Parathyroid adenoma (tissue), 2 donors: Measurements from ENCODE around the gene ASB2.

ENCODE experiments used
- H2AFZ ChIP-seq: fragments of 300-600 bp; sonication (generic); one replicate; pipeline ENCODE4 v1.7.0; 2017; ENCODE audit warnings: antibody characterized with exemption, mild to moderate bottlenecking
- H3K27ac ChIP-seq: fragments of 300-600 bp; sonication (generic); one replicate; pipeline ENCODE4 v1.7.0; 2017
- H3K27me3 ChIP-seq: fragments of 300-600 bp; sonication (generic); one replicate; pipeline ENCODE4 v1.7.0; 2017; ENCODE audit warnings: low read length; ENCODE audit not compliant: control insufficient read depth, insufficient read depth
- H3K36me3 ChIP-seq: fragments of 300-600 bp; sonication (generic); one replicate; pipeline ENCODE4 v1.7.0; 2017; ENCODE audit warnings: low read length; ENCODE audit not compliant: control insufficient read depth, insufficient read depth
- H3K4me1 ChIP-seq: fragments of 300-600 bp; sonication (generic); one replicate; pipeline ENCODE4 v1.7.0; 2017; ENCODE audit warnings: control low read depth
- H3K4me2 ChIP-seq: fragments of 300-600 bp; sonication (generic); one replicate; pipeline ENCODE4 v1.7.0; 2017; ENCODE audit warnings: low read length
- H3K4me3 ChIP-seq: fragments of 300-600 bp; sonication (generic); one replicate; pipeline ENCODE4 v1.7.0; 2017; ENCODE audit warnings: low read depth, low read length
- H3K79me2 ChIP-seq: fragments of 300-600 bp; sonication (generic); one replicate; pipeline ENCODE4 v1.7.0; 2017; ENCODE audit warnings: control low read depth
- H3K9ac ChIP-seq: fragments of 300-600 bp; sonication (generic); one replicate; pipeline ENCODE4 v1.7.0; 2017; ENCODE audit warnings: mild to moderate bottlenecking
- H3K9me3 ChIP-seq: fragments of 300-600 bp; sonication (generic); one replicate; pipeline ENCODE4 v1.7.0; 2017; ENCODE audit warnings: low read length; ENCODE audit not compliant: control insufficient read depth
- TF ChIP-seq, protein P1 (sequence below): fragments of 300-600 bp; sonication (generic); IDR thresholded peaks from one replicate; pipeline ENCODE4 v1.7.0; 2017; ENCODE audit warnings: antibody characterized with exemption, mild to moderate bottlenecking
- donor health status: primary hyperparathyroidism.

ASB2 gene

DNA sequence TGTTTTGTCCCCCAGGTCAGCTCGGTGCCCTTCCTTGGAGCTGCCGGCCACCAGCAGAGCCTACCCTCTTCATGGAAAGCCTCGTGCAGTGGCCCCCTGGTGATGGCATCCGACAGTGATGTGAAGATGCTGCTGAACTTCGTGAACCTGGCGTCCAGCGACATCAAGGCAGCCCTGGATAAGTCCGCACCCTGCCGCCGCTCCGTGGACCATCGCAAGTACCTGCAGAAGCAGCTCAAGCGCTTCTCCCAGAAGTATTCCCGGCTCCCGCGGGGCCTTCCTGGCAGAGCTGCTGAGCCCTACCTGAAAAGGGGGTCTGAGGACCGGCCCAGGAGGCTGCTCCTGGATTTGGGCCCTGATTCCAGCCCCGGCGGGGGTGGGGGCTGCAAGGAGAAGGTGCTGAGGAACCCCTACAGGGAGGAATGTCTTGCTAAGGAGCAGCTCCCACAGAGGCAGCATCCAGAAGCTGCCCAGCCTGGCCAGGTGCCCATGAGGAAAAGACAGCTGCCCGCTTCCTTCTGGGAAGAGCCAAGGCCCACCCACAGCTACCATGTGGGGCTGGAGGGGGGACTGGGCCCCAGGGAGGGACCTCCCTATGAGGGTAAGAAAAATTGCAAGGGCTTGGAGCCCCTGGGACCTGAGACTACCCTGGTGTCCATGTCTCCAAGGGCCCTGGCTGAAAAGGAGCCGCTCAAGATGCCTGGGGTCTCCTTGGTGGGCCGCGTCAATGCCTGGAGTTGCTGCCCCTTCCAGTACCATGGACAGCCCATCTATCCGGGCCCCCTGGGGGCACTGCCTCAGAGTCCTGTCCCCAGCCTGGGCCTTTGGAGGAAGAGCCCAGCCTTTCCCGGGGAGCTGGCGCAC, 48.0 kb downstream of the ASB2 start:
- no peaks in the 10 kb centered on the region for H3K9me3 ChIP-seq
- no peak overlapping the region for H3K9ac ChIP-seq
- TF ChIP-seq, protein P1, sequence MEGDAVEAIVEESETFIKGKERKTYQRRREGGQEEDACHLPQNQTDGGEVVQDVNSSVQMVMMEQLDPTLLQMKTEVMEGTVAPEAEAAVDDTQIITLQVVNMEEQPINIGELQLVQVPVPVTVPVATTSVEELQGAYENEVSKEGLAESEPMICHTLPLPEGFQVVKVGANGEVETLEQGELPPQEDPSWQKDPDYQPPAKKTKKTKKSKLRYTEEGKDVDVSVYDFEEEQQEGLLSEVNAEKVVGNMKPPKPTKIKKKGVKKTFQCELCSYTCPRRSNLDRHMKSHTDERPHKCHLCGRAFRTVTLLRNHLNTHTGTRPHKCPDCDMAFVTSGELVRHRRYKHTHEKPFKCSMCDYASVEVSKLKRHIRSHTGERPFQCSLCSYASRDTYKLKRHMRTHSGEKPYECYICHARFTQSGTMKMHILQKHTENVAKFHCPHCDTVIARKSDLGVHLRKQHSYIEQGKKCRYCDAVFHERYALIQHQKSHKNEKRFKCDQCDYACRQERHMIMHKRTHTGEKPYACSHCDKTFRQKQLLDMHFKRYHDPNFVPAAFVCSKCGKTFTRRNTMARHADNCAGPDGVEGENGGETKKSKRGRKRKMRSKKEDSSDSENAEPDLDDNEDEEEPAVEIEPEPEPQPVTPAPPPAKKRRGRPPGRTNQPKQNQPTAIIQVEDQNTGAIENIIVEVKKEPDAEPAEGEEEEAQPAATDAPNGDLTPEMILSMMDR = no peak
- H2AFZ ChIP-seq = no peak overlapping the region
- no peaks in the 10 kb centered on the region for H3K36me3 ChIP-seq
- H3K4me2 ChIP-seq = no peak overlapping the region
- H3K27ac ChIP-seq = no peak overlapping the region
- H3K79me2 ChIP-seq = no peaks in the 10 kb centered on the region
- no peaks in the 10 kb centered on the region for H3K27me3 ChIP-seq
- H3K4me3 ChIP-seq = no peak overlapping the region
- H3K4me1 ChIP-seq = no peaks in the 10 kb centered on the region

DNA sequence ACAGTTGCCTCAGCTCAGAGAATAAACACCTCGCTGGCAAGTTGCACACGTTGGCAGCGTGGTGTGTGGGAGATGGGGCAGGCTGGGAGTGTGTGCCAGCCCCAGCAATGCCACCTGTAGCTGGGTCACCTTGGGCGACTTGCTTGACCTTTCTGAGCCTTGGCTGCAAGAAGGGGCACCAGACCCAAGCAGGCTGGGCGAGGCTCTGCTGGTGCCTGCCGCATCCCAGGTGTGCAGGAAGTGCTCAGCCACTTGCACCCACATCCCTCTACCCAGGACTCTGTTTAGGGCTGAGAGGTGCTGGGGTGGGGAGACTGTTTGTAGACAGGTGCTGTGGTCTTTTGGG, 48.6 kb downstream of the ASB2 start:
- no peak overlapping the region for H3K4me3 ChIP-seq
- no peaks in the 10 kb centered on the region for H3K36me3 ChIP-seq
- no peaks in the 10 kb centered on the region for H3K27me3 ChIP-seq
- no peaks in the 10 kb centered on the region for H3K4me1 ChIP-seq
- no peak overlapping the region for H2AFZ ChIP-seq
- H3K9ac ChIP-seq = no peak overlapping the region
- no peaks in the 10 kb centered on the region for H3K9me3 ChIP-seq
- TF ChIP-seq, protein P1 = no peak
- no peaks in the 10 kb centered on the region for H3K79me2 ChIP-seq
- H3K4me2 ChIP-seq = no peak overlapping the region
- no peak overlapping the region for H3K27ac ChIP-seq

DNA sequence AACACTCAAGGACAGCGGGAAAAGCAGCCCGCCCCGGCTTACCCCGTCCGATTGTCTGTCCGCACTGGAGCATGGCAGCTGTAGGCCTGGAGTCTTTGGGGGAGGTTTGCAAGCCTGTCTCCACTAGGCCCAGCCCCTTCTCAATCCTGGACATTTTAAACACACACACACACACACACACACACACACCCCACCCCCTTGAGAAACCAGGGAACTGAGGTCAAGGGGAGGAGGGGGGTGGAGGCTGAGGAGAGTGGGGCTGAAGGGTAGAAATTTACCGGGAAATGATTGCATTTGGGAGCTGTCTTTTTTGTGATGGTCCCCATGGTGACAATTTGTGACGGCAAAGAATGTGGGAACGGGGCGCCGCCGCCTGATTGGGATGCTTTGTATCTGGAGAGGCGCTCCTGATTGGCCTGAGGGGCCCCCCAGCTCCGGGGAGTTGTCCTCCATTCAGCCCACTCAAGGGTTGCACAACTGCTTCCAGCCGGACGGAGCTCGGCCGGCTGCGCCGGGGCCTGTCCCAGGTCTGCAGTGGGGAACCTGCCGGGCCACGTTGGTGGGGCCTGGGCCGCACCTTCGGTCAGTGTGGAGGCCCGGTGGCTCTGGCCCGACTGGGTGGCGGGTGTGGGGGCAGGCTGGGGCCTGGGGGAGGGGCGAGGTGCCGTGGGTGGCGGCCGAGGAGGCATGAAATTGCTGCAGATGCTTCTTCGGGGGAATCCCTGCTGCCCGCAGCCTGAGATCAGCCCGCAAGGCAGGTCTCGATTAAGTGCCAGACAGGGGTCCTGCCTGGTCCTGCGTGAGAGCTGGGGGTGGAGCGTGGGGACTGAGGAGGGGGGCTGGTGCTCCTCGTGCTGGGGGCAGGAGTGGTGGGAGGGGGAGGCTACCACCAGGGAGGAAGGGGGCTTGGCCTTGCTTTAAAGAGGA, 49.2 kb downstream of the ASB2 start, which contains the start of gene FAM181A:
FAM181A (plus strand) TSS at position 472 of the 927 bp plus-strand sequence. CDS start 942 bp downstream, outside the sequence.
- Histone ChIP-seq H3K9me3 (no peaks in the 10 kb centered on the region), H3K4me2 (no peak within 1 kb of the TSS), H2AFZ (no peak within 1 kb of the TSS), H3K36me3 (no peaks in the 10 kb centered on the region), H3K4me3 (no peak within 1 kb of the TSS), H3K79me2 (no peaks in the 10 kb centered on the region), H3K9ac (no peak within 1 kb of the TSS), H3K27me3 (no peaks in the 10 kb centered on the region), H3K4me1 (no peaks in the 10 kb centered on the region), H3K27ac (no peak within 1 kb of the TSS)
- TF ChIP-seq, protein P1 = no peak

DNA sequence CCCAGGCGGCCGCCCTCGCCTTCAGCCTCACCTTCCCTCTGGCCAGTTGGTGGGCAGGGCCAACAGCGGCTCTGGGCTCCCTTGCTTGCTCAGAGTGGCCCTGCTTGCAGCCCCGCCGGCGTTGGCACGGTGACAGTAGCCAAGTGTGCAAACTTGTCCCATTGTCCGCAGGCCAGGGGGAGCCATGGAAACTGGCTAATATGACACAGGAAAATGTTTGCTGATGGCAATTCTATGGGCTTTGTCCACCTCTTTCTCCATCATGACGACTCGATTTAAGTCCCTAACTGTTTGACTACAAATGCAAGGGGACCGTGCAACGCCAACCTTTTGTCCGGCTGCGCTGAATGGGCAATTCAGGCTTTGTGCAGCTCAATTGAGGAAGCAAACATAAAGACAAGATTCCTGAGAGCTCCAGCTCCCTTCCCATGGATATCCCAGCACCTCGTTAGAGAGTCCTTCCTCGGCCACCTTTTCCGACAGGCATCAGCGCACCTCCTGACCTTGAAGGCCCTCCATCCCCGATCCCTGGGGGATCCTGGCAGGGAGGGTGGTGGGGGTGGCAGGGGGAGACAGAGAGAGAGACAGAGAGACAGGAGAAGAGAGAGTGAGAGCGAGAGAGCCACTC, 50.0 kb downstream of the ASB2 start:
- Histone ChIP-seq H2AFZ (no peak overlapping the region), H3K9ac (no peak overlapping the region), H3K79me2 (no peaks in the 10 kb centered on the region), H3K4me1 (no peaks in the 10 kb centered on the region), H3K4me2 (no peak overlapping the region), H3K4me3 (no peak overlapping the region), H3K9me3 (no peaks in the 10 kb centered on the region), H3K27ac (no peak overlapping the region), H3K27me3 (no peaks in the 10 kb centered on the region), H3K36me3 (no peaks in the 10 kb centered on the region)
- TF ChIP-seq, protein P1 = no peak
